ENCODE results near the gene CEP112. TPM values are rescaled to one million over a fixed set of nuclear protein-coding genes. Genes with fewer than 3 reads are reported as not detected.
A peak's percentile ranks its signal among the peaks of the same experiment; 100 is the strongest.

The CEP112 gene
- total RNA-seq, 6 experiments from 2014 or later = 5.3 to 7.7 (median 6.9) TPM

DNA sequence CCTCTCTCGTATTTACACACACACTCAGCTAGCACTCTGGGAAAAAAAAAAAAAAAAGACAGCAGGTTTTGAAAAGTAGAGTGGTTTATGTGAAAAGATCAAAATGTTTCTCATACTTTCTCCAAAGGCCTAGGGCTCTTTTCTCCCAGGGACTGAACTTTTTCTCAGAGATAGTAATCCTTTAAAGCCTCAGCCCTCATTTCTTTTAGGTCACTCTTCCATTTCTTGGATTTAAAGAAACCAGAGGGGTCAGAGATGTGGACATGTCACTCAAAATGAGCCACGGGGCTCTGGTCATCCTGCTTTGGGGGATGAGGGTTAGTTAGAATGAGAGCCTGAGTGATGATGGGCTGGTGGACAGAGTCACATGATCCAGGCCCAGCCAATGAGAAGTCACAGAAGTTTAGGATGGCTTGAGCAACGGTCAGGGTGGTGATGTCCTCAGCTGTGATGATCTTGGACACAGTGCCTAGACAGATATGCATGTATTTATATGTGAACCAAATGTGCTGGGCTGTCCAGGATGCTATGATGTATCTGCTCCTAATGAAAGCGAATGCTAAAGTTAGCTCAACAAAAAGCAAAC lies 596.8 kb downstream of the CEP112 start:
- Mint-ChIP-seq H3K27ac (no peak overlapping the region; the same call in 1 of the 2 replicates), H3K4me1 (ENCODE audit: low read depth) (peaks cover 21% of the 10 kb centered on the region), H3K9me3 (no peaks in the 10 kb centered on the region), H3K36me3 (ENCODE audit: low read depth) (no peaks in the 10 kb centered on the region), H3K27me3 (ENCODE audit: insufficient read depth) (peaks cover 5% of the 10 kb centered on the region; the same call in 1 of the 2 replicates), H3K4me3 (peak overlapping the region; percentile 84; the same call in 1 of the 2 replicates)
- peak; percentile 21 for DNase-seq
- TF ChIP-seq, protein P1, sequence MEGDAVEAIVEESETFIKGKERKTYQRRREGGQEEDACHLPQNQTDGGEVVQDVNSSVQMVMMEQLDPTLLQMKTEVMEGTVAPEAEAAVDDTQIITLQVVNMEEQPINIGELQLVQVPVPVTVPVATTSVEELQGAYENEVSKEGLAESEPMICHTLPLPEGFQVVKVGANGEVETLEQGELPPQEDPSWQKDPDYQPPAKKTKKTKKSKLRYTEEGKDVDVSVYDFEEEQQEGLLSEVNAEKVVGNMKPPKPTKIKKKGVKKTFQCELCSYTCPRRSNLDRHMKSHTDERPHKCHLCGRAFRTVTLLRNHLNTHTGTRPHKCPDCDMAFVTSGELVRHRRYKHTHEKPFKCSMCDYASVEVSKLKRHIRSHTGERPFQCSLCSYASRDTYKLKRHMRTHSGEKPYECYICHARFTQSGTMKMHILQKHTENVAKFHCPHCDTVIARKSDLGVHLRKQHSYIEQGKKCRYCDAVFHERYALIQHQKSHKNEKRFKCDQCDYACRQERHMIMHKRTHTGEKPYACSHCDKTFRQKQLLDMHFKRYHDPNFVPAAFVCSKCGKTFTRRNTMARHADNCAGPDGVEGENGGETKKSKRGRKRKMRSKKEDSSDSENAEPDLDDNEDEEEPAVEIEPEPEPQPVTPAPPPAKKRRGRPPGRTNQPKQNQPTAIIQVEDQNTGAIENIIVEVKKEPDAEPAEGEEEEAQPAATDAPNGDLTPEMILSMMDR (IDR thresholded peaks at IDR 0.05) = no peak

DNA sequence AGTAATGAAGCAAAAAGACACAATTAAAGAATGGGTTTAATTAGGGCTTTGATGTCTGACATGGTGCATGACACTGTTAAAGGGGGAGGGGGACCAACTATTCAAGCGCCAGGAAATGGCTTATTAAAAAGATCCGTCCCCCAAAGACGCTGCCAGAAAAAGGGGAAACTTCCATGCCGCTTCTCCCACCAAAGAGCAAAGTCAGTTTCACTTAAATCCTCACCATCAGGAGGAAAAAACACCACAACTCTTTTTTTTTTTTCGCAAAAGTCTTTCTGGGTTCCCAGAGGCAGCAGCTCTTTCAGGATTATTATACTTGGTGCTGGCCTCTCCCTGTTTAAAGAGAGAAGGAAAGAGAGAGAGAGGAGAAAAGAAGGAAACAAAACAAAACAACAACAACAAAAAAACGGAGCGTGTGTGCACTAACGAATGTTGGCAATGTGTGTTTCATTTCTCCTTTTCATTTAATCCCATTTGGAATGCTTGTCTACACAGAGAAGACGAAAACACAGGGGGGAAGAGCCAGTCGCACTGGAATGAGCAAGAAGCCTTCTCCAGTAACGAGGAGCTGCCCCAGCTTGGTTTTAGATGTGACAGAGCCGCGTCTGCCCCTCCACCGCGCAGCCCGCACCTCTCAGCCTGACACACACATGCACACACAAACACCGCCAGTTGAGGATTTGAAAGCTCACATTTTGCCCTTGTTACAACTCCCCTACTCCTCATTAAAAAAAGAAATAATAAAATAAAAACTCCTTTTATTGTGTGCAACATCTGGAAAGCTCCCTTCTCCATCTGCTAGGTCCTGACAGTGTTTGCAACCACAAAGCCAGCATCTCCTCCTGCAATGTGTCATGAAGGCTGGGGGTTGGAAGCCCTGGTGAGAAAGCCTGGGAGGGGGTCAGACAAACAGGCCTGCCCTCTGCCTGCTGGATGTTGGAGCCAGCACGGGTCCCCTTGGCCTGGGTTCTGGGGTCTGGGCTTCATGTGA lies 597.8 kb downstream of the CEP112 start:
- peak; percentile 9 for DNase-seq
- no peaks in the 10 kb centered on the region for H3K36me3 Mint-ChIP-seq (ENCODE audit: low read depth)
- H3K9me3 Mint-ChIP-seq = no peaks in the 10 kb centered on the region
- H3K27me3 Mint-ChIP-seq (ENCODE audit: insufficient read depth) = no peaks in the 10 kb centered on the region
- TF ChIP-seq, protein P1 (IDR thresholded peaks at IDR 0.05) = no peak
- H3K27ac Mint-ChIP-seq = peak overlapping the region; percentile 2; the same call in 1 of the 2 replicates
- H3K4me3 Mint-ChIP-seq = peak overlapping the region; percentile 84
- peaks cover 21% of the 10 kb centered on the region for H3K4me1 Mint-ChIP-seq (ENCODE audit: low read depth)

DNA sequence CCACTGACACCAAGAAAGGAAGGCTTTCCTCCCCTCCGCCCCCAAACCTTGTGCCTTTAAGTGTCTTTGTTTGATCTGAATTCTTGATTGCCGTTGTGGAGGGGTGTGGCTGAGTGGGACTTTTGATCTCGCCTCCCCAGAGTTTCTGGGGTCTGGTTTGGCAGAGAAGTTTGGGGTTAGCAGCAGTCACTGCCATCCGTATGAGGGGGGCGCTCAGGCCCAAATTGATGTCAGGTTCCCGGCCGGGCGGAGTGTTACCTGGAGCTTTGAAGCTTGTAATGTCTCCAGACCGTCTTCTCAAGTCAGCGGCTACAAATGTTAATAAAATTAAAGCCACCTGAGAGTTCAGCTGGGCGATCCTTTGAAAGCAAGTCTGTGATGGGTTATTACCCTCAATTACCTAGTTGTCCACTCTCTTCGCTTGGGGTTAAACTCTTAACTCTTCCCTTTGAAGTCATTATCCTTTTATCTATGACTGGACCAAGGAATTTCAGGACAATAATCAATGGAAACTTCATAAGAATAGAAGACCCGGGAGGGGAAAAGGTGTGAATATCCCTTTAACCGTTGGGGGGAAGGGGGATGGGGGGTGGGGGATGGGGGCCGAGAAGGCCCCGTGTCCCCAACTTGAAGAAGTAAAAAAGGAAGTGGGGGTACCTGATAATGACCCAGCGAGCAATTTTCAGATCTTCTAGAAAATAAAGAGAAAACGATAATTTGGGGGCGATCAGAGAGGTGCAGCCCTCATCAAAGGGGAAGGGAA lies 598.7 kb downstream of the CEP112 start:
- Mint-ChIP-seq H3K27ac (no peak overlapping the region), H3K4me3 (peak overlapping the region; percentile 84), H3K4me1 (ENCODE audit: low read depth) (peaks cover 21% of the 10 kb centered on the region)

DNA sequence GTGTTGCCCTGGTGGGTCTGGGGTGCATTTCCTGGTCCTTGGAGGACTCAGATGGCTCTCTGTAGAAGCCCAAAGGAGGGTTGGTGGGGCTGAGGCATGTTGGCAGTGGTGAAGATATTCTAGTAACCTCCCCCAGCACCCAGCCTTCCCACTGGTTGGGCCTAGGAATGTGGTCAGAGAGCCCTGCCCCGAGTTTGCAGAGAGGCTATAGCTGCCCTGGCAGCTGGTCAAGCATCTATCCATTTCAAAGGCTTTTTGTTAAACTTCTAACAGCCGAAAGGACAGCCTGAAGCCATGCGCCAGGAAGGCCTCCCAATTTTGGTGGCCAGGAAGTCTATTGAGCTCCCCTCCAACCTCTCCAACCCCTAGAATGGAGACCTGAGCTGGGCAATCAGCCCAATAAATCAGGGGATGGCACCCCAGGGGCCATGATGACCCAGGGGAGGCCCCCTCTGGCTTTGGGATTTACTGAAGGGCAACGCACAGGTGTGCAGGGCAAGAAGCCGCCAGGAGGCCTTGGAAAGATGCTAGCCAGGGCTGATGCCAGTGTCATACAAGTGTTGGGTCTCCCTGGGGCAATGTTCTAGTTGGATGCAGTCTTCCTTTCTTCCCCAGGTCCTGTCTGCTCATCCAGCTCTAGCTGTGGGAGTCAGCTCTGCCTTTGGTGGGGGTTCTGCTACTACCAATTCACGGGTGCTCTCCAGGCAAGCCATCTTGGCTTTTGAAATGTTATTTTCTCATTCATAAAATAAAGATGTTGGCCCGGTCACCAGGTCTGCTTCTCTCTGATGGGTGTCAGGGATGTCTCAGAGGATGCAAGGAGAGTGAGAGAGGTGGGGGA lies 599.6 kb downstream of the CEP112 start:
- Mint-ChIP-seq H3K27ac (no peak overlapping the region), H3K4me3 (no peak overlapping the region), H3K27me3 (ENCODE audit: insufficient read depth) (no peaks in the 10 kb centered on the region), H3K36me3 (ENCODE audit: low read depth) (no peaks in the 10 kb centered on the region), H3K4me1 (ENCODE audit: low read depth) (peaks cover 21% of the 10 kb centered on the region), H3K9me3 (no peaks in the 10 kb centered on the region)
- no peak for DNase-seq
- TF ChIP-seq, protein P1 (IDR thresholded peaks at IDR 0.05) = no peak

More for the DNA sequence above, 598.7 kb downstream of the CEP112 start:
- H3K36me3 Mint-ChIP-seq (ENCODE audit: low read depth) = no peaks in the 10 kb centered on the region
- no peaks in the 10 kb centered on the region for H3K27me3 Mint-ChIP-seq (ENCODE audit: insufficient read depth)
- TF ChIP-seq, protein P1 (IDR thresholded peaks at IDR 0.05) = no peak
- DNase-seq = no peak
- no peaks in the 10 kb centered on the region for H3K9me3 Mint-ChIP-seq

Measured in HFFc6 (cell line).